ENCODE measurements around the gene TDRD6.

DNA sequence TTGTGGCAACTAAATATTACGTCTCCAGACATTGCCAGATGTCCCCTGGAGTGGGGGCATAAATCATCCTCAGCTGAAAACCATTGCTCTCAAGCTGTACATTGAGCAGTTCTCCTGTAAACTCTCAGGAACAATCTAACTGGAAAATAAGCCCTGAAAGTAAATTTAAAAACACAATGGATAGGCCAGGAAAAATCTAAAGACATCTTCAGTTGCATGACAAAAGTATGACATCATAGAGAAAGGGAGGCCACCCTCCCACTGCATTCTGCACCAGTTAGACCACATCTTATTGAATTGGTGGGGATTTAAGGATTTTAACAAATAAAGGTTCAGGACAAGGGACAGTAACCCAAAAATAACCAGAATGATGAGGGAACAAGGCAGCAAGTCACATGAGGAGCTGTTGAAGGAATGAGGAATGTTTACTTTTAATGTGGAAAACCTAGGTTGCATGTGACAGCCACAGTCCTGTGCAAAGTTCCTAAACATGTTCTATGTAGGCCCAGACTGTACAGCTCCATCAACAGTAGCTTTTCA lies 42.2 kb downstream of the TDRD6 start:
- no peak for TF ChIP-seq CTCF (conservative IDR thresholded peaks at IDR 0.05; ENCODE audit: low read depth, low read length)
- no peak for TF ChIP-seq EZH2 (IDR thresholded peaks at IDR 0.05; ENCODE audit: borderline replicate concordance, low read depth, low read length, poor library complexity, severe bottlenecking)

Measured in A673 (cell line).